Stimulated activated CD8-positive, alpha-beta memory T cell treated with anti-CD3 and anti-CD28 coated beads, Interleukin-15, amount 100 ng/mL, for 4 hours (primary cell): ENCODE results near the gene PPP1R10.
A peak's percentile ranks its signal among the peaks of the same experiment; 100 is the strongest.

Source experiments
- DNase-seq, 2 donors: peaks; one replicate each; pipeline ENCODE4 v3.0.0-alpha.2; 2020; ENCODE audit warnings: low read depth in 2 of 2

The PPP1R10 gene

DNA sequence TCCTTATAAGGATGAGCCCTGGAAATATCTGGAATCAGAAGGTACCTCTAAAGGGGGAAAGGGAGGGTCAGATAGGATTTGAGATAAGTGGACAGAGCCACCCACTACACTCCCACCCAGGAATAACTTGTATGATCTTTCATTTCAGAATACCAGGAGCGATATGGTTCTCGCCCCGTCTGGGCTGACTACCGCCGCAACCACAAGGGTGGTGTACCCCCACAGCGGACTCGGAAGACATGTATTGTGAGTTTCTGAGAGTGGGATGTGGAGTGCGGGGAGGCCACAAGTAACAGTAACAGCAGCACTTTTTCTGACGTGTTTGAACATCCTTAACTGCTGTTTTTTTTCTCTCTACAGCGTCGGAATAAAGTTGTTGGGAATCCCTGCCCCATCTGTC lies 2.5 kb upstream of the PPP1R10 start:
- no peak for DNase-seq

GRCh38 chr6:30618270-30618797 lies 1.3 kb upstream of the PPP1R10 start:
- no peak for DNase-seq

DNA sequence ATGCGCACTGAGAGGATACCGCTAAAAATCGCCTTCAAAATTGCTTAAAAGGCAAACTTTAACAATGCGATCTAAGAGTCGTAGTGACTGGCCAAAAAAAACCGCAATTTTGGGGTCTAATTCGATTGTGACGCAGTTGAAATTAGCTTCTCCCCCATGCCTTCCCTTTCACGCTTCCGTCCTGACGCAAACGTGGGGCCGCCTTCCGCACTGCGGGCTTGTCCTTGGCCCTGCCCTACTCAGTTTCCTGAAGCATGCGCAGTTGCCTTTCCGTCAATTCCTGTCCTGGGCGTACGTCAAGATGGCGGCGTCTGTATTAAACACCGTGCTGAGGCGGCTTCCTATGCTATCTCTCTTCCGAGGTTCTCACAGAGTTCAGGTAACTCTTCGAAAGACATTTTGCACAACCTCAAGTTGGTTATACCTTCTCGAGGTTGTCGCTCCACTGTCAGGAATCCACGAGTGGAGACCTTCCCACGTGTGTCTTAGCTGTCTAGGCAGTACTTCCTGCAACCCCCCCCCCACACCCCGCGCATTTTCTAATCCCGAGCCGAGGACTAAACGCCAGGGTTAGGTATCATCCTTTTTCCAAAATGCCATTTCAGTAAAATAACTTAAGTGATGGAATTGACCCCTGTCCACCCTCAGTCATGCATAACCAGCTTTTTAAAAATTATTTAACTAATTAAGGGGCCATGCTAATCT lies 674 bp upstream of the PPP1R10 start, which contains the start of gene MRPS18B:
MRPS18B (plus strand) TSS at position 276 of the 705 bp plus-strand sequence; CDS start at position 302, 26 bp downstream.
- peak; percentile 94 to 99 for DNase-seq

DNA sequence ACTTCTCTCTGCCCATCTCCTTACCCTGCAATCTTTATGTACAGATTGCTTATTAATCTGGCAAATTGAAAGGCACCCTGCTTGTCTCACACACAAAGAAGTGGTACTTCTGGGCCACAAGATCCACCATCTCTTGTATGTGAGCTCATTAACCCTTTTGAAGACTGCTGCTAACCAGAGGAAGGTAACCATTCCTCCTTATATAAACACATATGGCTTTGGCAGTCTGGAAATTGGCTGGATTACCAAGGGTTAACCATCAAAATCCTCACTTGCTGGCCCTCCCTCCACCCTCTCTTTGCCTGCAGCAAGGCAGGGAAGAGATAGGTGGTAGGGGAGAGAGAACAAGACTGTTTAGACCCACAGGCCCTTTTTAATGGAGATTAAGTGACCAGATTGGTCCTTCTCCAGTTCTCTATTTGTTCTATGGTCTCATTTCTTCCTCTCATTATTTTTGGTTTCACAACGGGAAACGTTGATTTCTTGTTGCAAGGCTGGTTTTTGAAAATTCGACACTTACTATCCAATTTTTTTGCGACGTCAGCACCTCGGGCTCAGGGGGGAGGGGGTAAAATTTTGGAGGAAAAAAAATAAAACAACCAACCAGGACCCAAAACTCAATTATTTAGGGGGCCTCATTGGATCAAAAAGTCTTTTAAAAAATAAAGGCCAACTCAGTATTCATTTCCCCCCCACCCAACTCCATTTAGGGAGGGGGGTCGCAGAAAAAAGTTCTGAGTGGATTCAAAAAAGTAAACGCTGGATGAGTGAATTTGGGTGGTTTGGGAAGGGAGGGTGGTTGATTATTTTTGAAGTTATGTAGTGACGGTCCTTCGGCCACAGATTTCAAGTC lies 859 bp downstream of the PPP1R10 start:
- DNase-seq, result no peak

- DNase-seq, result no peak
Observed at GRCh38 chr6:30615219-30615957, 1.7 kb downstream of the PPP1R10 start.

DNA sequence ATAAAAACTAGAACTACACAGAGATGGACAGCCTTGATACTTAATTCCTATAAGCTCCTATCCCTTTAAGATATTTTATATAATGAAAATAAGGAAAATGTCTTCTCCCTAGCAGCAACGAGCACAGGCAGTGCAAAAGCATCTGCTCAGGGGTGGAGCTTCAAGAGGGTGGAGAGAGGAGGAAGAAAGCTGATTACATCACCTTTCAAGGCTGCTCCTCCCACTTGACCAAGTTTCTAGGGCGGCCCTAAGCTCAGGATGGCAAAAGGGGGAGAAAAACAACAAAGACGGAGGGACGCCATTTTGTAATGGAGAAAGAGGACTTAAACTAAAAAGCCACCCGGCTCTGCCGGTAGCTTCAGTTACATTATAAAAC lies 2.2 kb downstream of the PPP1R10 start:
- DNase-seq, result peak; percentile 55 to 77

GRCh38 chr6:30614044-30614842 lies 2.8 kb downstream of the PPP1R10 start:
- no peak for DNase-seq

- DNase-seq, result no peak
Observed at GRCh38 chr6:30613251-30614043, 3.6 kb downstream of the PPP1R10 start.

DNA sequence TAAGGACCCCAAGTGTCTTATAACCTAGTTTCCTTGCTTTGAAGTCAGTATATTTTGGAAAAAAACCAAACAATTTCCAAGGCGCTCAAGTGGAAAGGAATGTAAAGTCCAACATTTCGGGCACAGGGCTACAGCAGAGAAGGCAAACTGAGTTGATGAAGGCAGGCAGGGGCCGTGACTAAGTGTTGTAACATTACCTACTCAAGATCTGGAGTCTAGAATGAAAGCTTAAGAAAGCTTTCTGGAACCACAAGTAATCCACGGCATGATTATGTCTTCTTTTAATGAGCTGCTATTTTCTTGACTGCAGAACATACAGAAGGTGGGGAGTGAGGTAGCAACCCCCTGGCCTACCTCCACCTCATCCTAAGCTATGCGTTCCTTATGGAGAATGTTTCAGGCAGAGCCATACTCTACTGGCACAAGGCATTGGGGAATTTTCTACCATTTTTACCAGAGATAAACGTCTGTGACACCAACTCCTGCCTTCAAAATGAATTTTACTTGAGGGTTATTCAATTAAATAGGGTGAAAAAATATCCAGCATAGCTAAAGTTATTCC lies 4.3 kb downstream of the PPP1R10 start:
- no peak for DNase-seq

- no peak for DNase-seq
Observed at GRCh38 chr6:30612213-30612612, 4.8 kb downstream of the PPP1R10 start.

- no peak for DNase-seq
Observed at GRCh38 chr6:30611856-30612194, 5.2 kb downstream of the PPP1R10 start.

DNA sequence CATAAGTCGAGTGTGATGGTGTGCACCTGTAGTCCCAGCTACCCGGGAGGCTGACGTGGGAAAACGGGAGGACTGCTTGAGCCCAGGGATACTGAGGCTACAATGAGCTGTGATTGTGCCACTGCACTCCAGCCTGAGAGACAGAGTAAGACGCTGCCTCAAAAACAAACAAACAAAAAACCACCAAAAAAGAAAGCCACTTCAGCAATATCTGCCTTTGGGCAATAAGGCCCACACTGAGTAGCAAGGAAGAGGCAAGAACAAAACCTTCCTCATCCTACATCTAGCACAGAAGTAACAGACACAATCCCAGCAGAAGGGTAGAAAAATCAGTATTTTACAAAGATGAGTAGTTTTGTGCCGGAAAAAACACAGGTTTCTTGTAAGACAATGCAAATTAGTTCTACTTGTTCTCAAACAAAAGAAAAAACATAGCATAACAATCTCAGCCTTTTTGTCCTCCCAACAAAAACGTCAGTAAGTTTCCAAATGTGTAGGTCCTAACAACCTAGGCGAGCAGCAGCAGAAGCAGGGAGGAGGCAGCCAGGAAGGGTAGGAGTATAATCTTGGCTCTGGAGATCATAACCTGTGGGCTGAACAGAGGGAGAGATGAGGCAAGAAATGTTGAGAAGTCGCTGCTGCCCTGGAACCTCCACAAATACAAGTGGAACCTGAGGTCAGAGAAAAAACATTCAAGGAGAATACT lies 5.7 kb downstream of the PPP1R10 start:
- no peak for DNase-seq

- no peak for DNase-seq
Observed at GRCh38 chr6:30610065-30610464, 7.0 kb downstream of the PPP1R10 start.

DNA sequence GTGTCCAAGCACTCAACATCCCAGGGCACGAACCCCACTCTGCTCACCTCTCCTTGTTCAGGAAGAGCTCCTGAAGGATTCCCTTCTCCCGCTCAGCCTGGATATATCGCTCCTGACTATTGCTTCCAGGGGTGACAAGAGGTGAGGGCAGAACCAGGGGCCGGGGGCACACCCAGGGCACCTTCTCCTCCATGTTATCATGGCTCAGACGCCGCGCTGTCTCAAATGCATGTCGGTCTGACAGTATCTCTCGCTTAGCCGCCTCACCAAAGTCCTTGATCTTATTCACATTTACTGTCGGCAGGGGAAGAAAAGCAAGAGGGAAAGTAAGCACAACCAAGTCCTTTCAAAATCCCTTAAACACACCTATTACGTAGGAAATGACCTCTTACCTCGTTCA lies 13.1 kb downstream of the PPP1R10 start:
- DNase-seq, result no peak

- DNase-seq, result no peak
Observed at GRCh38 chr6:30601815-30602641, 15.0 kb downstream of the PPP1R10 start.

DNA sequence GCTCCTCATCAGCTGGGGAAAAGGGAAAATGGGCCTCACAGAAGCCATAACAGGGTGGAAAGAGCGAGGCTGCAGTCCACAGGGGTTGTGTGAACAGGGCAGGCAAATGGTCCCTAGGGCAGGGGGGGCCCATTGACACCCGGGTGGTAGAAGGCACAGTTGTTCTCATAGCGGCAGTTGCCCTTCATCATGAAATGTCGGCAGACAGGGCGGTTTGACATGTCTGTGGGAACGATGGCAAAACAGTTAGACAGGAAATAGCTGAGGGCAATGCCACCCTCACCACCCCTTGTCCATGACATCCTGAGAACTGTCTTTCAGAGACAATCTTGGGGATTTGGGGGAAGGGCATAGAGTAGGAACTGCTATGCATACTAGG lies 15.6 kb downstream of the PPP1R10 start:
- no peak for DNase-seq

GRCh38 chr6:30600451-30600961 lies 16.5 kb downstream of the PPP1R10 start:
- no peak for DNase-seq

DNA sequence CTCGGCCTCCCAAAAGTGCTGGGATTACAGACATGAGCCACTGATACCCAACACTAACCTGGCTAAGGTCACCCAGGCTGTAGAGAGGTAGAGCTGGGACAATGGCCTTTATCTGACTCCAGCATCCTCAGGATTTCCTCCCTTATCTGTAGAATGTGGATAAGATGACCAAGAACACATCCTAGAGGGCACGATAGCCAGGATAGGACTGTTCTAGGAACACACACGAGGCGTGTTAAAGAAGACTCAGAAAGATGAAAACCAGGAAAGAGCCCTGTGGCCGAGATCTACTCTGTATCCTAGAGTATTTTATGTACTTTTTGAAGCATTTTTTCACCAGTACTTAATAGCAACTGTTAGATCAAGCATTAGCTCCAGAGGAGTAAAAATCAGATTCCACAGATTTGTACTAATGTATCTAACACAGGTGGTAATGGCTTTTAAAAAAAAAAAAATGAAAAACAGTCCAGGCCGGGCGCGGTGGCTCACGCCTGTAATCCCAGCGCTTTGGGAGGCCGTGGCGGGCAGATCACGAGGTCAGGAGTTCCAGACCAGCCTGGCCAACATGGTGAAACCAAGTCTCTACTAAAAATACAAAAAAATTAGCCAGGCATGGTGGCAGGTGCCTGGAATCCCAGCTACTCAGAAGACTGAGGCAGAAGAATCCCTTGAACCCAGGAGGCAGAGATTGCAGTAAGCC lies 17.3 kb downstream of the PPP1R10 start:
- no peak for DNase-seq
